NCI-H187 (cell line): Measurements from ENCODE around the gene CSTPP1.

Experiments used
- DNase-seq, 2 experiments: peaks; one replicate each; lab custom pipeline; 2025; lab: John Stamatoyannopoulos, UW

Gene CSTPP1

DNA sequence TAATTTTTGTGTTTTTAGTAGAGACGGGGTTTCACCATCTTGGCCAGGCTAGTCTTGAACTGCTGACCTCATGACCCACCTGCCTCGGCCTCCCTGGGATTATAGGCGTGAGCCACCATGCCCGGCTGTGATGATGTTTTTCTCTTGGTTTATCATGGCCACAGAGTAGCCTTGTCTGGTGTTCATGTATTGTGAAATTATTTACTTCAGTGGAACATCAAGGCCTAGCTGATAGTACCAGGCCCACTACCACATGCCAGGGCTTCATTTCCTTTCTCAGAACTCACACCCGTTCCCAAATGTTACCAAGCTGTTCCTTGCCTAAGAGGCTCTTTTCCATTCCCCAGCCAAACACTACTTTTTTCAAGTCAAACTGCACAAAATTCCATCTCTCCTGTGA lies 272.1 kb downstream of the CSTPP1 start:
- DNase-seq: no peak
